Caki2 (cell line): ENCODE measurements around the gene MACF1. TPM values are rescaled to one million over a fixed set of nuclear protein-coding genes. Genes with fewer than 3 reads are reported as not detected.
"Not testable (repeated sequence)": the region's sequence is repeated elsewhere in the genome, so short reads cannot be mapped to it uniquely, and the experiment has no call there.

Source experiments
- DNase-seq: peaks from one replicate; pipeline ENCODE4 v3.0.0-alpha.2; 2015; ENCODE audit warnings: low read depth
- in situ Hi-C: cut with HindIII; loops from 2 replicates; pipeline ENCODE4 v1.10.0; 2016; ENCODE audit warnings: low sequenced_read_pairs, low pct_unique_long_range_greater_than_20kb, mixed read lengths
- total RNA-seq: library from RNA; depleted of rRNA; stranded (reverse); fragments of >200 nt; shearing (Covaris generic); gene quantifications from 2 replicates; pipeline ENCODE4 v1.2.3, GENCODE V29; 2014; ENCODE audit warnings: low replicate concordance

MACF1 gene
- total RNA-seq, 1 experiment from 2014 or later, result 51.1 TPM

- in situ Hi-C loops, result no loop called here
- DNase-seq, result no peak
Measured at GRCh38 chr1:39501666-39502065, 297.2 kb downstream of the MACF1 start.

GRCh38 chr1:39504436-39504835, 299.9 kb downstream of the MACF1 start:
- in situ Hi-C loops, DNase-seq: not testable (repeated sequence)

GRCh38 chr1:39505289-39505688, 300.8 kb downstream of the MACF1 start:
- in situ Hi-C loops, result no loop called here
- DNase-seq, result no peak

- no peak for DNase-seq
- in situ Hi-C loops, result no loop called here
Measured at GRCh38 chr1:39507230-39507928, 302.9 kb downstream of the MACF1 start.

- in situ Hi-C loops, result no loop called here
Measured at GRCh38 chr1:39508266-39508665, 303.8 kb downstream of the MACF1 start.

GRCh38 chr1:39508857-39509305, 304.4 kb downstream of the MACF1 start:
- DNase-seq, result no peak
- in situ Hi-C loops, result no loop called here

More at GRCh38 chr1:39508266-39508665, 303.8 kb downstream of the MACF1 start:
- DNase-seq, result no peak

GRCh38 chr1:39509360-39510009, 305.0 kb downstream of the MACF1 start:
- DNase-seq, result no peak
- in situ Hi-C loops, result no loop called here

- DNase-seq, in situ Hi-C loops: not testable (repeated sequence)
Measured at GRCh38 chr1:39510570-39511186, 306.2 kb downstream of the MACF1 start.

- DNase-seq, in situ Hi-C loops: not testable (repeated sequence)
Measured at GRCh38 chr1:39511477-39511876, 307.0 kb downstream of the MACF1 start.

- in situ Hi-C loops, DNase-seq: not testable (repeated sequence)
Measured at GRCh38 chr1:39512234-39512847, 307.8 kb downstream of the MACF1 start.

- in situ Hi-C loops, DNase-seq: not testable (repeated sequence)
Measured at GRCh38 chr1:39514710-39515124, 310.2 kb downstream of the MACF1 start.

GRCh38 chr1:39515131-39516086, 310.9 kb downstream of the MACF1 start:
- DNase-seq, in situ Hi-C loops: not testable (repeated sequence)

- DNase-seq, in situ Hi-C loops: not testable (repeated sequence)
Measured at GRCh38 chr1:39516841-39517240, 312.3 kb downstream of the MACF1 start.

- DNase-seq, in situ Hi-C loops: not testable (repeated sequence)
Measured at GRCh38 chr1:39517936-39518335, 313.4 kb downstream of the MACF1 start.

GRCh38 chr1:39519376-39519775, 314.9 kb downstream of the MACF1 start:
- DNase-seq, in situ Hi-C loops: not testable (repeated sequence)

- in situ Hi-C loops, DNase-seq: not testable (repeated sequence)
Measured at GRCh38 chr1:39522221-39522620, 317.7 kb downstream of the MACF1 start.

GRCh38 chr1:39522661-39523567, 318.4 kb downstream of the MACF1 start:
- no peak for DNase-seq
- in situ Hi-C loops, result no loop called here
